K562 (cell line): Measurements from ENCODE around the gene DAPK3. TPM values are rescaled to one million over a fixed set of nuclear protein-coding genes. Genes with fewer than 3 reads are reported as not detected.

Source experiments
- KLF16 ChIP-seq: IDR thresholded peaks from 2 replicates; pipeline ENCODE4 v1.6.1; 2016; ENCODE audit warnings: antibody characterized with exemption
- MEF2D ChIP-seq: conservative IDR thresholded peaks from 2 replicates; pipeline ENCODE4 v1.6.1; 2016; ENCODE audit warnings: low read depth, missing genetic modification characterization, missing compliant biosample characterization
- POLR3G ChIP-seq: IDR thresholded peaks from 2 replicates; pipeline ENCODE4 v1.6.1; 2011; ENCODE audit not compliant: insufficient read length, insufficient replicate concordance; ENCODE audit errors: extremely low read depth
- SAP30 ChIP-seq: fragments of 200-600 bp; sonication (generic); IDR thresholded peaks from 2 replicates; pipeline ENCODE4 v1.6.1; 2012; ENCODE audit warnings: borderline replicate concordance, low read depth, mild to moderate bottlenecking, moderate library complexity, low read length, control low read depth, inconsistent platforms; ENCODE audit not compliant: insufficient read depth, poor library complexity, severe bottlenecking
- SP1 ChIP-seq: sonication (generic); formaldehyde crosslinking; IDR thresholded peaks from 2 replicates; pipeline ENCODE4 v1.8.1; 2022; ENCODE audit warnings: mild to moderate bottlenecking, missing genetic modification reagents
- ZNF121 ChIP-seq: sonication (generic); formaldehyde crosslinking; conservative IDR thresholded peaks from 2 replicates; pipeline ENCODE4 v1.8.0; 2022; ENCODE audit warnings: missing genetic modification reagents
- ZNF589 ChIP-seq: fragments of 200-800 bp; sonication (Bioruptor generic); IDR thresholded peaks from 2 replicates; pipeline ENCODE4 v1.6.1; 2016; ENCODE audit warnings: low read depth, missing genetic modification characterization, missing compliant biosample characterization
- polyA plus RNA-seq, 8 experiments: library from polyadenylated mRNA; depleted of rRNA in 4 of 8; stranded (reverse) in 5 of 8; unstranded in 3 of 8; fragments of >200 nt; fragmentation: Nextera tagmentation in 2 of 8; fragmentation: Illumina TruSeq in 1 of 8; extraction: Ambion mirVana in 2 of 8; extraction: Trizol in 1 of 8; gene quantifications; 2 replicates each; pipeline versions ENCODE4 v1.2.1 to v1.2.3, GENCODE V29; 2011 to 2014; ENCODE audit warnings: inconsistent platforms in 1 of 8, missing spikeins in 1 of 8
- total RNA-seq, 7 experiments: library from RNA; depleted of rRNA in 6 of 7; stranded (reverse); fragments of >200 nt in 6 of 7; fragmentation: Illumina TruSeq in 2 of 7; extraction: Trizol in 2 of 7; gene quantifications; 2 replicates each; pipeline versions ENCODE4 v1.2.1 to v1.2.3, GENCODE V29; 2011 to 2021; ENCODE audit warnings: low replicate concordance in 1 of 7
- TF ChIP-seq, protein P1 (sequence below), 3 experiments: IDR thresholded peaks in 2 of 3; conservative IDR thresholded peaks in 1 of 3; 2 replicates each; pipeline ENCODE4 v1.5.1; 2011 to 2012; ENCODE audit warnings: low read length in 3 of 3, mild to moderate bottlenecking in 3 of 3, control low read depth in 2 of 3, improper control_type of control experiment in 1 of 3, inconsistent platforms in 1 of 3, low read depth in 1 of 3, mixed read lengths in 1 of 3, moderate library complexity in 1 of 3; ENCODE audit not compliant: insufficient read depth in 2 of 3
- TF ChIP-seq, protein P2 (sequence below): sonication (generic); formaldehyde crosslinking; IDR thresholded peaks from 2 replicates; pipeline ENCODE4 v1.8.1; 2023; ENCODE audit warnings: mild to moderate bottlenecking, missing genetic modification reagents
- TF ChIP-seq, protein P3 (sequence below): sonication (generic); formaldehyde crosslinking; IDR thresholded peaks from 2 replicates; pipeline ENCODE4 v1.8.0; 2022; ENCODE audit warnings: mild to moderate bottlenecking, low read depth, missing genetic modification reagents

DAPK3 gene
- total and polyA plus RNA-seq, 9 of the 15 experiments (the other 6 are each of a cell fraction or from before 2014, with no cell fraction given), result 0.14 to 63.4 (median 25.0) TPM

DNA sequence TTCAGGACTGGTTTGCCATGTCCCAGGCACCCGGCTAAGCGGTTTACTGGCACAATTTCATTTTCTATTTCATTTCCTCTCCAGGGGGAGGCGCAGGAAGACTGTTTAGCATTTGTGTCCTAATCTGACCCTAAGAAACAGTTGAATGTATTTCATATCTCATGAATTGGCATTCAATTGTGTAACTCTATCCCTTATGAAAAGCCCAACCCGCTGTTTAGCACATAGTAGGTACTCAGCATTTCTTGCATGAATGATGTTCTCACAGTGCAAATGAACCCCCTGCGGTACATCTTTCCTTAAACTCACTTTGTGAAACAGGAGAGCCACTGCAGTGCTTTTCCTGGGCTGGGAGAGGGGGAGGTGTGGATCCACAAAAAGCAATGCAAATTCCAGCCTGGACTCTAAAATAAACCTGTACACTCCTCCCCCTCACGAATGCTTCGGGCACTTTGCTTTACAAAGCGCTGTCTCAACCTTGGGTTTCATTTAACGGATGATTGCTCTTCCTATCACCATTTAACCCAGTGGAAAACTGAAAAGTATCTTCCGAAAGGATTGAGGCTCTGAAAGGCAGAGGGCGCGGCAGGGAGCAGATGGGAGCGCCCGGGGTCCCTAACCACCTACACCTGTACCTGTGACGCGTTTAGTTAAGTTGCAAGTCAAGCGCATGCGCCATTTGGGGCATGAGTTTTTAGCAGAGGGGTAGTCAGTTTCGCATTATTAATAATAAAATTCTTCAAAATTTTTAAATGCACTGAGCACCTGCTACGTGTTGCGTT, 15.6 kb upstream of the DAPK3 start (continued):
- TF ChIP-seq, protein P1, sequence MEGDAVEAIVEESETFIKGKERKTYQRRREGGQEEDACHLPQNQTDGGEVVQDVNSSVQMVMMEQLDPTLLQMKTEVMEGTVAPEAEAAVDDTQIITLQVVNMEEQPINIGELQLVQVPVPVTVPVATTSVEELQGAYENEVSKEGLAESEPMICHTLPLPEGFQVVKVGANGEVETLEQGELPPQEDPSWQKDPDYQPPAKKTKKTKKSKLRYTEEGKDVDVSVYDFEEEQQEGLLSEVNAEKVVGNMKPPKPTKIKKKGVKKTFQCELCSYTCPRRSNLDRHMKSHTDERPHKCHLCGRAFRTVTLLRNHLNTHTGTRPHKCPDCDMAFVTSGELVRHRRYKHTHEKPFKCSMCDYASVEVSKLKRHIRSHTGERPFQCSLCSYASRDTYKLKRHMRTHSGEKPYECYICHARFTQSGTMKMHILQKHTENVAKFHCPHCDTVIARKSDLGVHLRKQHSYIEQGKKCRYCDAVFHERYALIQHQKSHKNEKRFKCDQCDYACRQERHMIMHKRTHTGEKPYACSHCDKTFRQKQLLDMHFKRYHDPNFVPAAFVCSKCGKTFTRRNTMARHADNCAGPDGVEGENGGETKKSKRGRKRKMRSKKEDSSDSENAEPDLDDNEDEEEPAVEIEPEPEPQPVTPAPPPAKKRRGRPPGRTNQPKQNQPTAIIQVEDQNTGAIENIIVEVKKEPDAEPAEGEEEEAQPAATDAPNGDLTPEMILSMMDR (IDR thresholded peaks at IDR 0.05 in 2 of 3, conservative IDR thresholded peaks at IDR 0.05 in 1 of 3; ENCODE audit: insufficient read depth in 2 of 3, low read depth in 1 of 3, low read length in 3 of 3), result peak; percentile 57 to 87 (median 76)
- no peak for TF ChIP-seq POLR3G
- 0 out of 2 replicates have a peak, but pooled peaks have one; percentile 10 for TF ChIP-seq KLF16
- no peak for TF ChIP-seq ZNF589 (CRISPR knock-in tag)
- TF ChIP-seq, protein P2, sequence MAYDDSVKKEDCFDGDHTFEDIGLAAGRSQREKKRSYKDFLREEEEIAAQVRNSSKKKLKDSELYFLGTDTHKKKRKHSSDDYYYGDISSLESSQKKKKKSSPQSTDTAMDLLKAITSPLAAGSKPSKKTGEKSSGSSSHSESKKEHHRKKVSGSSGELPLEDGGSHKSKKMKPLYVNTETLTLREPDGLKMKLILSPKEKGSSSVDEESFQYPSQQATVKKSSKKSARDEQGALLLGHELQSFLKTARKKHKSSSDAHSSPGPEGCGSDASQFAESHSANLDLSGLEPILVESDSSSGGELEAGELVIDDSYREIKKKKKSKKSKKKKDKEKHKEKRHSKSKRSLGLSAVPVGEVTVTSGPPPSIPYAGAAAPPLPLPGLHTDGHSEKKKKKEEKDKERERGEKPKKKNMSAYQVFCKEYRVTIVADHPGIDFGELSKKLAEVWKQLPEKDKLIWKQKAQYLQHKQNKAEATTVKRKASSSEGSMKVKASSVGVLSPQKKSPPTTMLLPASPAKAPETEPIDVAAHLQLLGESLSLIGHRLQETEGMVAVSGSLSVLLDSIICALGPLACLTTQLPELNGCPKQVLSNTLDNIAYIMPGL (CRISPR knock-in tag), result no peak
- TF ChIP-seq MEF2D (tag), result peak; percentile 69
- no peak for TF ChIP-seq ZNF121 (CRISPR knock-in tag)
- TF ChIP-seq SP1, result peak; percentile 17; the same call in 1 of the 2 replicates
- TF ChIP-seq SAP30, result no peak
- TF ChIP-seq, protein P3, sequence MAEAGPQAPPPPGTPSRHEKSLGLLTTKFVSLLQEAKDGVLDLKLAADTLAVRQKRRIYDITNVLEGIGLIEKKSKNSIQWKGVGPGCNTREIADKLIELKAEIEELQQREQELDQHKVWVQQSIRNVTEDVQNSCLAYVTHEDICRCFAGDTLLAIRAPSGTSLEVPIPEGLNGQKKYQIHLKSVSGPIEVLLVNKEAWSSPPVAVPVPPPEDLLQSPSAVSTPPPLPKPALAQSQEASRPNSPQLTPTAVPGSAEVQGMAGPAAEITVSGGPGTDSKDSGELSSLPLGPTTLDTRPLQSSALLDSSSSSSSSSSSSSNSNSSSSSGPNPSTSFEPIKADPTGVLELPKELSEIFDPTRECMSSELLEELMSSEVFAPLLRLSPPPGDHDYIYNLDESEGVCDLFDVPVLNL (CRISPR knock-in tag), result no peak
